Superior temporal gyrus (tissue), 1 donor: ENCODE data around the gene TRIP11.
A peak's percentile ranks its signal among the peaks of the same experiment; 100 is the strongest.

ENCODE experiments used
- DNase-seq: peaks from one replicate; pipeline ENCODE4 v3.0.0-alpha.2; 2016; ENCODE audit errors: extremely low spot score

Gene TRIP11

DNA sequence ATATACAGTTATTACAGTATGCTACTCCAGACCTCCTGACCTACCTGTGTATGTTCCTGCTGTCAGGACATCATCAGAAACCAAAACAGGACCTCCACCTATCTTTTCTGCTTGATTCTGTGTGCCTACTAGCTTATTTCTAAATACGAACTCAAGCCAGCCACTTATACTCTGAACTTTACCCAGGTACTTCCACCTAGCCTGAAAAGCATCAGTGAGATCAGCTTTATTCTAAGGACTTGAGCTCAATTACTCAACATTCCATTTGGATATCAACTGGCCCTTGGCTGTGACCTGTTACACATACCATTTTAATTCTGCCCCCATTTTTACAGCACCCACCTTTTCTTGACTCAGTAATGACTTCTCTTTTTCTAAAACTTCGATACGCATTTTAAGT is 29.2 kb downstream of the TRIP11 start:
- DNase-seq = no peak

DNA sequence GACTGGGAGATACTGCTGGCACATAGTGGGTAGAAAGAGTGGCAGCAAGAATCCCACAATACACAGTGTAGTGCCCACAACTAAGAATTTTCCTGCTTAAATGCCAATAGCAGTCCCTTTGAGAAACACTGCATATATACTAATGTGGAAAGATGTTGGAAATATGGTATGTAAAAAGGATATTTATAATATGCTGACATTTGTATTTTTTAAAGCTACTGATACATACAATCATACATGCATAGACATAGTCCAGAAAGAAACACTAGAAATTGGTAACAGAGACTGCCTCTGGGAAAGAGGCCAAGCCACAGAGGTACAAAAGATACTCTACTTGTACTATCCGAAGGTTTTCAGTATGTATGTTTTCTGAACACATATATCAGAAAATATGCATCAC is 30.3 kb downstream of the TRIP11 start:
- no peak for DNase-seq

DNA sequence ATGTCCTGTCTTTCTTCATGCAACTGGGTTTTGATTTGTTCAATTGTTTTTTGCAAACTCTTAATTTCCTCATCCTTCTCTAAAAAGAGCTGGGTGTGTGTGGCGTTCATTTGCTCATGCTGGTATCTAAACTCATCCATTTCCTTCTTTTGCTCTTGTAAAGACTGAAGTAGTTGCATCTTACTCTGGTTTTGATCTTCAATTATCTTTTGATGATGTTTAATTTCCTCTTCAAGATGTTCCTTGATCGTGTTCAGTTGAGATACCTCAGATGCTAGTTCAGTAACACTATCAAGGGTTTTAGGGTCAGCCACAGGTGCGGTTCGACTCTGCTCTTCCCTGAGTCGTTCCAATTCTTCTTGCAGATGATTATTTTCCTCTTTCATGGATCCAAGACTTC is 34.8 kb downstream of the TRIP11 start:
- no peak for DNase-seq

DNA sequence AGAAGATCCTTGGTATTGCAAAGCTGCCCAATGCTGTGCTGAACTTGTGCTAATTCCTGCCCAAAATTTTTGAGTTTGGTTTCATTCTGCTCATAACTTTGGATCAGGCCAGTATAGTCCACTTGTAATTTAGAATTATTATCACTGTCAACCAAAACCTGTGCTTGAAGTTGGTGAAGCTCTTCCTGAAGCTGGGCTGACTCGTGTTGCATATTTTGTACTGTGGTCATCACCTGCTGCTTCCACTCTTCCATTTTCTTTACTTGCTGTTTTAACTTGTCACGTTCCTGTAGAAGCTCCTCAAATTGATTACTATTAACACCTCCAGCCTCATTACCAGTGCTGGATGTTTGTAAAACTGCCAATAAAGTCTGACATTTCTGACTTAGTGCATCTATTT is 35.8 kb downstream of the TRIP11 start:
- DNase-seq = no peak

DNA sequence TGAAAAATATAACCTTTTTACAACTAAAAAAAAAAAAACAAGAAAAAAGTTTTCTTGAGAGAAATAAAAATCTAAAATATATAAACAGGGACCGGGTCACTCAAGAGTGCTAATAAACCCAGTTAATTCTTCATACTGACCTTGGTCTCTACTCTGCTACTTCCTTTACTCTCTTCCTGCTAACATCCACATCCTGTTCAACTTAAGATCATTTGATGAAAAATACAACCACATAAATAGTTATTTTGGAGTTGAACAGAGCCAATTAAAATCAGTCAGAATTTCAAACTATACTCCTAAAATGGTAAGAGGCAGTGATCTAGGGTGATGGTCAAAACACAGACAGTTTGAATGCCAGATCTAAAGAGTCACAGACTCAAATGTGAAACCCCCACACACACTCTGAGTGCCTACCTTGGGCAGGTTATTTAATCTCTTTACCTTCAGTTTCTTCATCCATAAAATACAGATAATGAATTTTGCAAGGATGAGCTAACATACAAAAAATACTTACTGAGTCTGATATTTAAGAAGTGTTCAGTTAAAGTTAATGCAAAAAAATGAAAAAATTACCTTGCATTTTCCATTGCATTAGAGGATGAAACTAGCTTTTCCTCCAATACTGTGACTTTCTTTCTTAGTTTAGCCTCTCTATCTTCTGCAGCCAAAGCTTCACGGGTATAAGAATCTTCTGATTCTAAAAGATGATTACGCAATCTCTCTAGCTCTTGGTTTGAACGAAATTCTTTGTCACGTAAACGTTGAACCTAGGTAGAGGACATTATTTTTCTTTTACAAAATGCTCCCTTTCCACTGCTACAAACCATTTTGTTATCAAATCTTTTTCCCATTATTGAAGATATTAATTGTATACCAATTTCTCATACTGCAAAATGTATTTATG is 40.9 kb downstream of the TRIP11 start:
- no peak for DNase-seq

DNA sequence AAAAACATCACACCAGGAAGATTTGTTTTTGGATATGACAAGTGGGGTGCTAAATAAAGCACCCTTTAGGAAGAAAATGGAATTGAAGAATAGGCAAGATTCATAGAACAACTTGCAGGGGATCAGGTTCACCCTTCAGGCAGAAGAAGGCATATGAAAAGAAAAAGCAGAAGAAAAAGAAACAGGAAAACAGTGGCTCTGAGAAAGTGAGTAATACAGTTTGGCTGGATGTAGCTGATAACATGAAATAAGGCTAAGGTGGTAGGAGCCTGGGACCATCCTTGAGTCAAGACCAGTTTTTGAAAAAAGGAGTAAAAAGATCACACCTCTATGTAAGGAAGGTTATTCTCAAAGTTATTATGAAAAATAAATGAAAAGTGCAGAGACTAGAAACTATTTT is 42.4 kb downstream of the TRIP11 start:
- no peak for DNase-seq

DNA sequence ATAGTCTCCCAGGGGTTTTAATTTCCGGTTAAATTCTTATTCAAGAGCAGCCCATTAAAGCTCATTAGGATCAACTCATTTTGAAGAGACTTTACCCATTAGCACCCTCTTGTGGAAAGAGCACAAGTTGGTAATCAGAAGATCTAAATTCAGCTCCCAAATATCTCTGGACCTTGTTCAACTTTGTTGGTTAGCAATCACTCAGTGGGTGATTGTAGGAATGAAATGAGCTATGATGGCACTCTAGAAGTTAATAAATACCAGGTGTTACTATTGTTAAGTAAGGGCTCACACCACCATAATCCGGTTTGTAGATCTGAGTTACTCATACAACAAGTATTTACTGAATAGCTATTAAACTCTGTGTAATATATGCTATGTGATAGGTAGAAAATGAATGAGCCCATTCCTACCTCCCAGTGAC is 42.9 kb downstream of the TRIP11 start:
- DNase-seq = peak; percentile 73

DNA sequence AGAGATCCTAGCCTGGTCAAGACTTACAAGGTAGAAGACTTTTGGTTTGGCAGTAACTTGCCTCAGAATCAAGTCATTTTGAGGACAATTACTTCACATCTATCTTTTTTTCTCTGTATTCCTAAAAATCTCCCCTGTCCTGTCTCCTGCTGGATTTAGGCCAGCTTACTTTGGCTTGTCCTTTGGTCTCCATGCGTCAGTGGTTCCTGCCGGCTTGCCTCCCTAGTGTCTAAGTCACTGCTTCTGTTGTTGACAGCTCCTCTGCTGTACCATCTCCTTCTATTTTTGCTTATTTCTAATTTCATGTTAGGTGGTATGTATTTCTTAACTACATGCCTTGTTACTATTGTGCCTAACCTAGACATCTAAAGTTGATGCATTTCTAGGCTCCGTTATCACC is 52.7 kb downstream of the TRIP11 start:
- no peak for DNase-seq

DNA sequence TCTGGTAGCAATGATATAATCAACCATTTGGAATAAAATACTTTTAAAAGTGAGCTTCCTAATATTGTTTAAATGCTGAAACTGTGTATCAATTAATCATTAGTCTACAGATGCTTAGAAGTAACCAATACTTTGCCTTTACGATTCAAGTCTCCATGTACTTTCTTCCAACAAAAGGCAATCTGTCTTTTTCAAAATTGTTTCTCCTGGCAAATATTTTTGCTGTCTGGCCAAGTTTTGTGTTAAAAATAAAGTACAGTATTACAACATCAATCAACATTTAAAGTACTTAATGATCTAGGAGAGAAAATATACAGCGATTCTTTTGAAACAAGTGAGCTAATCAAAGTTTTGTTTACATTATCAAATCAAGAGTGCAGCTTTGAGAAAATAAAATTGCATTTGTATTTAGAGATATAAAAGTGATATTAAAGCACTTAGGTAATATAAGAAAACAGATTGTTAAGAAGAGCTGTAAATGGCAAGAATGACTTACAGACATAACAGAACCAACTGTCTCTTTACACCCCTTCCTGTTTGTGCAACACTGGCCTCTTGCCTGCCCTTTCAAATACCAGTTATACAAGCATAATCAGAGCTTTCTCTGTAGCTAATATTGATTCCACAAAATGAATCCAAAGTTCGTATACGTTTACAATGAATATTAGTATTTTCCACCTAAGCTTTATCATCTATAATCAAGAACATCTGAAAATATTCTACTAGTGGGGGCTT is 54.2 kb downstream of the TRIP11 start:
- no peak for DNase-seq

DNA sequence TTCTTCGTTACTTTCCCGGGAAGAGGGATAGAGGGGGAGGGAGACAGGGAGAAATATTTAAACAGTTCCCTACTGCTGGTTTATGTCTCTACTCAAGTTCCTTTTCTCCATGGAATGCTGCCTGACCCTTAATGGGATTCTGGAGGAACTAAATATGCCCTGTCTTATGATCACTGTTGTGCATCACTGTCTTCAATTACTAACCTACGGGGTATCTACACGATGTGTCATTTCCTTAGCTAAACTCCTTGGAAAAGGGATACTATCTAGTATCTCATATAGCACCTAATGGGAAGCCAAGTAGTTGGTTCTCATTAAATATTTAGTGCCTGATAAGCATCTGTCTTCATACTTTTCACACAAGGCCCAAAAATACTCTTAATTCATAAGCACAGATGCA is 54.9 kb downstream of the TRIP11 start:
- DNase-seq = no peak

DNA sequence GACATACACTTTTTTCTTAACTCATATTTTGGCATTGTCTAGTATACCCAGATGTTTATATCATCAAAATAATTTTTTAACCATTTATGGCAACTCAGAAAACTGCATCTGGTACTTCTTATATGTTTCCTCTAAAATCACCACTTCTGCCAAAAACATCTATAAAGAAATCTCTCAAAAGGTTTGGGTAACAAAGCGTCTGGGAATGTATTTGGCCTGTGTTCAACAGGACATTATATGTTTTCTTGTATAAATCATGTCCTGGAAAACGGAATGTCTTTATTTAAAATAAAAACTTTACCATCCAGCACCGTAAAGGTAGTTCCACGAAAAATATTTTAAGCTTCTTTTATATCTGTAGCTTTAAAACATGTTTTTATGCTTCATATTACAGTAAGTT is 56.3 kb downstream of the TRIP11 start:
- no peak for DNase-seq

DNA sequence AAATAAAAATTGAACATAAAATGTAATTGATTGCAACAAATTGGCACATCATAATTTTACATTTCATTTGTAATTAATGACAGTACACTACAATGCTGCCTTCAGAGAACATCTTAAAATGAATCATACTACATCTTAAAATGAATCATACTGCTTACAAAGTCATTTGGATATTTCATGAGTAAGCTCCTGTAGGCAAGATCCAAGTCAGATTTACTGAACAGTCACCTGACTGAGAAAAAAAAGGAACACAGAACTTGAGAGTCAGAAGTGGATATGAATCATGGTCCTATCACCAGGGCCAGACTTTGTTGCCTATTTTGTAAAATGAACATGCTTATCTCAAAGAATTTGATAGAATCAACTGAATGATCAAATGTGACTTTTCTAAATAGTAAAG is 59.7 kb downstream of the TRIP11 start:
- DNase-seq = peak; percentile 40

DNA sequence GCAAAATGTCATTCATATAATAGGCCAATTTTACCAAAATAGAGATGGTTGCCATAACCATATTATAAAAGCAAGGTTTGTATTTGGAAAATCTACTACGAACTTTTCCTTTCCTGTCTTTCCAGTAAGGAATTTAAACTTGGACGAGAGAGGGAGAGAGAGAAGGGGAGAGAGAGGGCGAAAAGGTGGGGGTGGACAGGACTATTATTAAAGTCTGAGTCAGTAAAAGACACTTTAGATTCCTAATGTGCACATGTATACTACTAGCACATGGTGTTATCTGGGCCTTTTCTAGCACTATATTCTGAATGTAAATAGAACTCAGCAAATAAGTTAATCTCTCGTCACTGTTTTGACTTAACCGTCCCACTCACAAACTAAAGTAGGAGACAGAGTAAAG is 62.0 kb downstream of the TRIP11 start:
- no peak for DNase-seq

DNA sequence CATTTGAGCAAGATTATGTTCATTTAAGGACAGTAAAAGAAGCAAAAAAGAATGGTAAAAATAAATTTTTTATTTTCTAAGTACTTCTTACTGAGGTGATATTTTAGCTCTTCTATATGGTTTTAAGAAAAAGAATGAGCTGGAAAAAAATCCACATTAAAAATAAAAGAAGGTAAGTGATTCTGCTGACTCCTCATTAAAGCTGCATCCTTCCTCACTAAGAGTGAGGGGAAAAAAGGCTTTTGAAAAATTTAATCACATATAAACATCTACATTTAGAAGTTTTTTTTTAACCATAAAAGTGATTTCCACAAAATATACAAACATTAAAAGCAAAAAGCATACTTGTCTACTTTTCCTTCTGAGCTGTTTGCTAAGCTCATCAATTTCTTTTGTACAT is 64.1 kb downstream of the TRIP11 start:
- no peak for DNase-seq

DNA sequence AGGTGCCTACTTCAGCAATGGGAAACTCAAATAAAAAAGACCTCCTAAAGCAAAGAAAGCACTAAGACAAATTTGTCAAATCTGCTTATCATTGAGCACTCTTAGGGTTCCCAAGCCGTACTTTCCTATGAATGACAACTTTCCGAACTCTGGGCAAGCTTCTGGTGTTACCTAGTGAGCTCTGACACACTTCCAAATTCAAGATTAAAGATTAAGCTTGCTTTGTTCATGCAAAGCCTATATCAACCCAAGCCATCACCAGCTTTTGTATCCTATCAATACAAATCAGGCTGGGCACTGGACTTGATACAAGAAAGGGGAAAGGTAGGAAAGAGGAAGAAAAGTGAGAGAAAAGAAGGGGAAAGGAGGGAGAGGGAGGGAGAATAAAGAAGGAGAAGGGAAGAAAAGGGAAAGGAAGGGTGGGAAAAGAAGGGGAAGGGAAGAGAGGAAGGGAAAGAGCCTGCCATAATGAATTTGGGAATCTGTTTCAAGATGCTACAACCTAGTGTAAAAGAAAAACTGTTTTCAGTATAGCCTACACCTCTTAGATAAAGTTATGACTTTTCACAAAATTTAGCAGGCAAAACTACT is 68.6 kb downstream of the TRIP11 start:
- no peak for DNase-seq

DNA sequence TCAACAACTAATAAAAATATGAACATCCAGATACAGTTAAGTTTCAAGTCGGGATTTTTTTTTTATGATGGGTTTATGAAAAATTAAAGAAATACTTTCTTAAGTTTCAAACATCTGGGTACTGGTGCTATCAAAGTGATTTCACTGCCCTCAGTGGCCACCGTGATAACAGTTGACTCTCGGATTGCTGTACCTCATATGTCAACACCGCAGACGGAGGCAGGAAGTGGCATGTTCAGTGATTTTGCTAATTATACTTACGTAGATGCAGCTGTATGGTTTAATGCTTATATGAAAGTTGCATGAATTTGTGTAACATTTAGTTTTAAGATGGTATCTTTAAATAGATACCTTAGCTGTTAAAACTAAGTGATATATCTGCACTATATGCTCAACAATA is 71.6 kb downstream of the TRIP11 start:
- DNase-seq = no peak

DNA sequence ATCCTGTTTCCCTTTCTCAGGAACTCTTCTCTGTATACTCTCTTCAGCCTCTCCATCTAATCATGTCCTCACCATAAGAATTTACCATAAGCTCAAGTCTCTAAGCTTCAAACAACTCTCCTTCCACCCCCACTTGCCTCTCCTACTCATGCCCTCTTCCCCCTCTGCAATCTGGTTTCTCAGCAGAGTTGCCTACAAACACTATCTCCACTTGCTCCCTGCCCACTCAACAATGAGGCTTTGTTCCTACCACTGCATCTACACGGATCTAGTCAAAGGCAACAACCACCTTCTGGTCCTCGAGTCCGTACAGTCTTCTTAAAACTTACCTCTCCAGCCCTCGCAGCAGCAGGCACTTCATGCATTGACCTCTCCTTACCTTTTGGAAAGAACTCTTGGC is 75.1 kb downstream of the TRIP11 start:
- no peak for DNase-seq

DNA sequence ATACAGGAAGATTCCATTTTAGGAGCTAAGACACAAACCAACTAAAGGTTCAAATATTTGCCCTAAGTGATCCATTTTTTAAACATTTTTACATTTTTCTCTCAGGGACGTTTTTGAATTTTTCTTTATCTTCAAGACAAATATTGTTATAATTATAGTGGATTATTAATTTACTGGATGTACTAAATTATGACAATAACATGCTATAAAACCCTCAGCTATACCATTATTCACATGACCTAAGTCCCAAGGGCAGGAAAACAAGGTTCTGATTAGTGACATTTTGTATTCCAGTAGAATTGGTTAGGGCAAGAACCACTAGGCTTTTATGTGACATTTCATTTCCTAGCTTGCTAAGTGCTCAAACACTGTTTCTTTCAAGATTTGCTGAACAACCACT is 75.8 kb downstream of the TRIP11 start:
- no peak for DNase-seq

DNA sequence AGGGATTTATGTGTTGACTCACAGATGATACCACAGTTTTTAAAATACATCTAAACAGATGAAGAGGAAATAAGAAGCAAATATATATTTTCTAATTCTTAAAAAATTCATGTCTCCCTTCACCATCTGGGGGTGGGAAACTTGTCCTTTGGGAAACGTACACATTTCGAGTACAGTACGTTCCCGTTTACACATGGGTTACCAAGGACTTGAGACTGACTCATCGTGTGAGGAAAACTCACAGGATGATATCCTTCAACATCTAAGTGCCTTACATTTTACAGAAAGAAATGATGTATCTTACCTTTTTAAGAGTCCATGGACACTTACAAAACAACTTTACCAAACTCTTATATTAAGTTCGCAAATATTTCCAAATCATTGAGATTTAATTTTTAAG is 76.4 kb downstream of the TRIP11 start:
- no peak for DNase-seq

DNA sequence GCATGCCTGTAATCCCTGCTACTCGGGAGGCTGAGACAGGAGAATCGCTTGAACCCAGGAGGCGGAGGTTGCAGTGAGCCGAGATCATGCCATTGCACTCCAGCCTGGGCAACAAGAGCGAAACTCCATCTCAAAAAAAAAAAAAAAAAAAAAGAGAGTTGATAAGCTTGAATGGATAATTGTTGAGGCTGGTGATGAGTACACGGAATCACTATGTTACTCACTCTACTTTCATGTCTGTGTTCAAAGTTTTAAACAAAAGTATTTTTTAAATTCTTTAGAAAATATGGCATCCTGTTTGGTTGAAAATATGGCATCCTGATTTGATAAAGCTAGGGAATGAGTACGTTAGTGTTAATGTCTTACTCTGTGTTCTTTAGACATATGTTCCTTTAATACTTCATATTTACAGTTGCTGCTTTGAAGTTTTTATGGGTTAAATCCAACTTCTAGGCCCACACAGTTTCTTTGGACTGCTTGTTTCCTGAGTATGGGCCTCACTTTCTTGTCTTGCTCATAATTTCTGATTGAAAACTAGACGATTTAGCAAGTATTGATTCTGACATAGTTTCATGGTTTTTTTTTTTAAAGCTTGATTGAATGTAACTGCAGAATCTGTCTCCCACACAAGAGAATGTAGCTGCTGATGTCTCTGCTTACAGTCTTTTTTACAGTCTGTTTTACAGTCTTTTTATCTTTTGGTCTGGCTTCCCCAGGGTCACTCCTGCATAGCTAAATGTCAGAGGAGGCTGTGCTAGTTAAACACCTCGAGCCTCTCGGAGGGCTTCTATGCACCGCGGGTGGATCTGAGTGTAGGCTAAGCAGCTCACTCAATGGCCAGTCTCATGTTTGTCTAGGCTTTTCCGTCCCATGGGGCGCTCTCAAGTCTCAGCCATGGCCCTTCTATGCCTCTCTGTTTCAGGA is 78.3 kb downstream of the TRIP11 start:
- DNase-seq = no peak

DNA sequence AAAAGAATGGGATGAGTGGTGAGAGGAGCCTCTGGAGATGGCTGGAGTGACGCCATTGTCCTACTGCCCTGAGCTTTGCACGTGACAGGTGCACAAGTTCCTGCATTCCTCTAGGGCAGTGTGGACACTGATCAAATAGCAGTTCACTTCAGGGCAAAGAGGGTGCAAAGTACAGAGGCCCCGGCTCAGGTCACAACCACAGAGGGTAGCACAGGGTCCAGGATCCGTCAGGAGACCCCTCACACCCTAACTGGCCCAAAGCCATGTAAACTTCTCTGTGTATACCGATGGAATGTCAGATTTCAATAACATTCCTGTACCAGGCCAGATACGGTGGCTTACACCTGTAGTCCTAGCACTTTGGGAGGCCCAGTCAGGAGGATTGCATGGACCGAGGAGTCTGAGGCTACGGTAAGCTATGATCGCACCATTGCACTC is 82.0 kb downstream of the TRIP11 start:
- no peak for DNase-seq

DNA sequence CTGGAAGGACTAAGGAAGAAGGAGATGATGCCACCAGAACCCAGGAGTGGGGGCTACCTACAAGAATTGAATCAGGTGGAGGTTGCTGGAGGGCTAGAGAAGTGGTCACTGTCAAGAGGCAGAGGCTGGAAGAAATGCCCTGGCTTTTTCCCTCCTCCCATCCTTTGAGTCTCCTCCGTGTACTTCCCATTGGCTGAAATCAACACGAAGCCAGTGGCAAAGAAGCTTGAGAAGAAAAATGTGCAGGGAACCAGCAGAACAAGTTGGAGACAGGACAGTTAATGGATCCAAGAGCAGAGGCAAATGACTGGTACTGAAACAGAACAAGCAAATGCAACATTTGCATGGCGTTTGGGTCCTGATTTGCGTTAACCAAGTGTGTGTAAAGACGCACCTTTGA is 83.2 kb downstream of the TRIP11 start:
- DNase-seq = no peak
